ENCODE results near the gene FAM181A. TPM values are rescaled to one million over a fixed set of nuclear protein-coding genes. Genes with fewer than 3 reads are reported as not detected.

The FAM181A gene
- total RNA-seq, 1 donor from 2014 or later = not detected

DNA sequence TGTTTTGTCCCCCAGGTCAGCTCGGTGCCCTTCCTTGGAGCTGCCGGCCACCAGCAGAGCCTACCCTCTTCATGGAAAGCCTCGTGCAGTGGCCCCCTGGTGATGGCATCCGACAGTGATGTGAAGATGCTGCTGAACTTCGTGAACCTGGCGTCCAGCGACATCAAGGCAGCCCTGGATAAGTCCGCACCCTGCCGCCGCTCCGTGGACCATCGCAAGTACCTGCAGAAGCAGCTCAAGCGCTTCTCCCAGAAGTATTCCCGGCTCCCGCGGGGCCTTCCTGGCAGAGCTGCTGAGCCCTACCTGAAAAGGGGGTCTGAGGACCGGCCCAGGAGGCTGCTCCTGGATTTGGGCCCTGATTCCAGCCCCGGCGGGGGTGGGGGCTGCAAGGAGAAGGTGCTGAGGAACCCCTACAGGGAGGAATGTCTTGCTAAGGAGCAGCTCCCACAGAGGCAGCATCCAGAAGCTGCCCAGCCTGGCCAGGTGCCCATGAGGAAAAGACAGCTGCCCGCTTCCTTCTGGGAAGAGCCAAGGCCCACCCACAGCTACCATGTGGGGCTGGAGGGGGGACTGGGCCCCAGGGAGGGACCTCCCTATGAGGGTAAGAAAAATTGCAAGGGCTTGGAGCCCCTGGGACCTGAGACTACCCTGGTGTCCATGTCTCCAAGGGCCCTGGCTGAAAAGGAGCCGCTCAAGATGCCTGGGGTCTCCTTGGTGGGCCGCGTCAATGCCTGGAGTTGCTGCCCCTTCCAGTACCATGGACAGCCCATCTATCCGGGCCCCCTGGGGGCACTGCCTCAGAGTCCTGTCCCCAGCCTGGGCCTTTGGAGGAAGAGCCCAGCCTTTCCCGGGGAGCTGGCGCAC, 1.3 kb downstream of the FAM181A start:
- intact Hi-C loops (cut with micrococcal nuclease) = no loop called here

GRCh38 chr14:93929048-93929535, 1.9 kb downstream of the FAM181A start:
- intact Hi-C loops (cut with micrococcal nuclease) = no loop called here

GRCh38 chr14:93929657-93930056, 2.5 kb downstream of the FAM181A start:
- intact Hi-C loops (cut with micrococcal nuclease) = no loop called here

GRCh38 chr14:93930296-93930988, 3.3 kb downstream of the FAM181A start:
- intact Hi-C loops (cut with micrococcal nuclease) = no loop called here

GRCh38 chr14:93930989-93931307, 3.8 kb downstream of the FAM181A start:
- intact Hi-C loops (cut with micrococcal nuclease) = no loop called here

GRCh38 chr14:93932642-93933041, 5.5 kb downstream of the FAM181A start:
- intact Hi-C loops (cut with micrococcal nuclease) = no loop called here

- intact Hi-C loops (cut with micrococcal nuclease) = no loop called here
Observed at GRCh38 chr14:93935213-93935612, 8.1 kb downstream of the FAM181A start.

DNA sequence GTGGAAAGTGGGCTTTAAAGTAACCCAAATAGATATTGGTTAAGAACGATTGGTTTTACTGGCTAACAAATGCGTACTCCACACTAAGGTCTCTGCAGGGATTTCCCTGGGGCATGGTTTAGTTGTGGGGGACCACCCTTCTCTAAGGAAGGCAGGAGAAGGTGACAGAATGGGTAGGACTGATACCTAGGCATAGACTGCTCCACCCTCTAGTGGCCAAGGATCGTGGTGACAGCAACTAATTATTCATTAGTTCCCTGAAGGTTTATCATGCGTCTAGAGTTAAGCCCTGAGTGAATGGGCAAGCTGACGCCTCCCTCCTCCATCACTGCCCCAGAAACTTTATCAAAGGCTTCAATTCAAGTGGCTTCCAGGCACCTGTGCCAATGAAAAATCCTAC, 9.1 kb downstream of the FAM181A start:
- intact Hi-C loops (cut with micrococcal nuclease) = no loop called here

- intact Hi-C loops (cut with micrococcal nuclease) = no loop called here
Observed at GRCh38 chr14:93936926-93937325, 9.8 kb downstream of the FAM181A start.

- intact Hi-C loops (cut with micrococcal nuclease) = no loop called here
Observed at GRCh38 chr14:93937519-93937918, 10.4 kb downstream of the FAM181A start.

DNA sequence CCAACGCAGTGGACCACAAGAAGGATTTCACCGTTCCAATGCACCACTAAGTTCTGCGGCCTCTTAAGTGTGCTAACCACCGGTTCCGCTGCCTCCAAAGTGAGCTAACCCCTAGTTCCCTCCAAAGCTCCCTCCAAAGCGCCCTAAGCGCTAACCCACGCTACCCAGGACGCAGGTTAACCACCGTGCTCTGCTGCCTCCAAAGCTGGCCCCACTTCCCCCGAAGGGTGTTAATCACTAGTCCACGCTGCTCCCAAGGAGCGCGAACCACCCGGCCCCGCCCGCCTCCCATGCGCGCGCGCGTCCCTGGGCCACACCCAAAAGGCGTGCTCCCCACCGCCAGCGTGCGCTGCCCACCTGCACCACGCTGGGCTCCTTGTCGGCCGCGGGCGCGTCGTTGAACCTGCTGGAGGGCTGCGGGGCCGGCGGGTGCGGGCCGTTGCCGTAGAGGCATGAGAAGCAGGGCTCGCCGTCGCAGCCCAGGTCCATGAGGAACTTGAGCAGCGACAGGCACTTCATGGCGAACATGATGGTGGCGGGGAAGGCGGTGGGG, 11.7 kb downstream of the FAM181A start:
- intact Hi-C loops (cut with micrococcal nuclease) = loop anchor here (1.0 kb wide), 11 partner anchors 20 to 241 kb away; partner anchors contain the start of genes ASB2, DDX24, IFI27L1 and OTUB2

- intact Hi-C loops (cut with micrococcal nuclease) = loop anchor here (1.0 kb wide), 12 partner anchors 15 to 241 kb away; partner anchors contain the start of genes ASB2, DDX24, IFI27L1 and OTUB2
Observed at GRCh38 chr14:93939304-93940229, 12.4 kb downstream of the FAM181A start.

DNA sequence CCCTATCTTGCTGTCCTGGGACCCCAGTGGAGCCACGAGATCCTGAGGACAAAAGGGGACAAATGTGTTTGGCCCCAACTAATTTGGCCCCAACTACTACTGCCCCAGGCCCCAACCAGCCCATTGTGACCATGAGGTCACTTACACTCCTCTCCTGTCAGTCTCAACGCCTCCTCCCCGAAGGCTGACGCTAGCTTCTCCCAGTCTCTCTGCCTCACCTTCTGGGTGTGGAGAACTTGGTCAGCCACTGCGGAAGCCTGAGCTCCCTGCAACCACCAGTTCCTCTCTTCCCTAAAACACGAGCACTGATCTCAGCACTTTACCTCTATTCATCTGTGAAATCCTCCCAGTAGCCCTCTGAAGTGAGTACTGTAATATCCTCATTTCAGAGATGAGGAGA, 13.3 kb downstream of the FAM181A start:
- intact Hi-C loops (cut with micrococcal nuclease) = loop anchor here (1.0 kb wide), 1 partner anchor 14 kb away; no protein-coding TSS in a partner anchor

DNA sequence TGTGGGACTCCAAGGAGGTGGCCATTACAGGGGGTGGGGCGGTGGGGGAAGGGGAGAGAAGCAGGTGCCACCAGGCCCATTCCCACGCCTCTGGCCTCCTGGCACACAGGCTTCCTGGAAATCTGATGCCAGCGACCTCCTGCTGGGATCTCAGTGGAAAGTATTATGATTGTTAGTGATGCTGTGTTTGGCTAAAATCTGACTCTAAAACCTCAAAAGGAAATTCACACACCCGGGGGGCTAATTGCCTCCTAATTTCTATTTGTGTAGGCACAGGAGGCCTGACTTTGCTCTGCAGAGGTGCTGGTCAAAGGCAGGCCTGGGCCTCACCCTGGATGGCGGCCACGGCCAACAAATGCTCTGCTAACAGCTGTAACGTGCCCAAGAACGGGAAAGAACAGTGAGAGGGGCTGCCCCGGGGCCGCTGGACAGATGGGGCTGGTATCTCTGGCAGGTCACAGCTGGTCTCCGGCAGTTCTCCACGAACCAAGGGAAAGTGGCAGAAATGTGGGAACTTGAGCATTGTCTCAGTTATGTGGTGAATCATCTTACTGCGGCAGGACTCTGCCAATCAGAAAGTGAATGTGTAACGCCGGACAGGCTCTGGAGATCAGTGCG, 14.3 kb downstream of the FAM181A start:
- intact Hi-C loops (cut with micrococcal nuclease) = no loop called here

DNA sequence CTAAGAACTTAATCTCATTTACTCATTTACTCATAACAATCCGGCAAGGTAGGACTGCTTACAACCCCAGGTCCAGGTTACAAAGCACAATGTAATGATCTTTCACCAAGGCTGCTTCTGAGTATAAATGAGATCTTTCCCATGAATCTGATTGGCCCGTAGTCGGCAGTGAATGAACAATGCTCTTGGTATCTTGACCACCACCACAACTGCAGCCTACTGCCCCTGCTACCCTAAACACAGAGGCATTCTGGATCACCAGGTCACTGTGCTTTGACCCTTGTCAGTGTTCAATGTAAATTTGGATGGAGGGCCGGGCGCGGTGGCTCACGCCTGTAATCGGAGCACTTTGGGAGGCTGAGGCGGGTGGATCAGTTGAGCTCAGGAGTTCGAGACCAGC, 15.9 kb downstream of the FAM181A start:
- intact Hi-C loops (cut with micrococcal nuclease) = no loop called here

- intact Hi-C loops (cut with micrococcal nuclease) = no loop called here
Observed at GRCh38 chr14:93943930-93944329, 16.8 kb downstream of the FAM181A start.

DNA sequence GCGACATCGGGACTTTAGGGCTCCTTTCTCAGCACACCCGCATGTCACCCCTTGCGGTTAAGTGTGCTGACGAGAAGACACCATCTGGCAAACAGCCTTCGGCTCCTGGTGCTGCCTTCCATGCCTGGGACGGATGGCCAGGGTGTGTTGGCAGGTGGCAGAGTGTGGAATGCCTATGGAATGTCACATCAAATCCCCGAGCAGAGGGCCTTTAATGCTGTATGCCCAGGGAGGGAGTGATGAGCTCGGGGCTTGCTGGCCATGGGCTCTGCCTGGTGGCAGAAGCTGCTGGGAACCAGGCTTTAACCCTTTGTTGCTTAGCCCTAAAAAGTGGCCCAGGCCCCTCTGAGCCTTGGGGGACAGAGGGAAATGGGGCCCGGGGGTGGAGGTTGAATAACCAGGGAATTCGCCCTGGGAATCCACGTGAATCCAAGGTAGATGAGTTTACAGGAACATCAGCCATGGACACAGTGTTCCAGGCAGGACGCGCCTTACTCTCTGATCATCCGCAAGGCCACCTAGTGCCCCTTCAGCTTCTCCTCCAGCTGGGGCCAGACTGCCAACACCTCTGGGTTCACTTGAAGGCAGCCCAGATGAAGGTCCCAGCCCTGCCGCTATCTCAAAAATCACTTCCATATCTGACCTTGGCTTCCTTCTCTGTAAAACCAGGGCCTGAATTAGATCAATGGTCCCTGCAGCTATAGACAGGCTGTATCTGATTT, 17.4 kb downstream of the FAM181A start:
- intact Hi-C loops (cut with micrococcal nuclease) = no loop called here

- intact Hi-C loops (cut with micrococcal nuclease) = no loop called here
Observed at GRCh38 chr14:93945070-93945399, 17.9 kb downstream of the FAM181A start.

DNA sequence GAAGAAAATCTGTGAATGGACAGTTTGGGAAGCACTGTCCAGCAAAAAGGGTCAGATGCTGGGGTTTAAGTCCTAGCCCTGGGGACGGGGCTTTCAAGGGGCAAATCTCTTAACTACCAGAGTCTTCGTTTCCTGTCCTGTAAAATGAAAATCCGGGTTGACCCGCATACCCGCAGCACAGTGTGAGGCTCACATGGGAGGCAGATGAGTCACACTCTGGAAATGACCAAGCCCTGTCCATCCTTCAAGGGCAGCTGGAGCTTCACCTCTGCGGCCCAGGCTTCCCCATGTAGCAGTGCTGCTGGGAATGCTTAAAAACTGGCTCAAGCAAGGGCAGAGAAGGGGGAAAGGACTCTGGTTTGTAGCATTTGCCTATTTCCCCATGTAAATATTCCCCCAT, 19.0 kb downstream of the FAM181A start:
- intact Hi-C loops (cut with micrococcal nuclease) = no loop called here

- intact Hi-C loops (cut with micrococcal nuclease) = no loop called here
Observed at GRCh38 chr14:93946541-93947090, 19.5 kb downstream of the FAM181A start.

Measured in T-helper 1 cell treated with Interleukin-12 subunit alpha and Interleukin-12 subunit beta and Interleukin-4 antibody, amounts not matched to agents 30 ng/mL and 1 ng/mL, for 36 hours (primary cell).